GM19452 (cell line): ENCODE measurements around the gene PSMC4.

Experiments
- ATAC-seq: cut with Tn5 transposase; IDR thresholded peaks from one replicate; pipeline ENCODE4 v1.9.1; 2021; ENCODE audit not compliant: unreplicated experiment

The PSMC4 gene

GRCh38 chr19:39970675-39971379 is at the start of gene PSMC4:
TSS of gene PSMC4 (plus strand) at chr19:39971165. CDS start at chr19:39971203, 38 bp downstream.
- peak; percentile 93 for ATAC-seq

DNA sequence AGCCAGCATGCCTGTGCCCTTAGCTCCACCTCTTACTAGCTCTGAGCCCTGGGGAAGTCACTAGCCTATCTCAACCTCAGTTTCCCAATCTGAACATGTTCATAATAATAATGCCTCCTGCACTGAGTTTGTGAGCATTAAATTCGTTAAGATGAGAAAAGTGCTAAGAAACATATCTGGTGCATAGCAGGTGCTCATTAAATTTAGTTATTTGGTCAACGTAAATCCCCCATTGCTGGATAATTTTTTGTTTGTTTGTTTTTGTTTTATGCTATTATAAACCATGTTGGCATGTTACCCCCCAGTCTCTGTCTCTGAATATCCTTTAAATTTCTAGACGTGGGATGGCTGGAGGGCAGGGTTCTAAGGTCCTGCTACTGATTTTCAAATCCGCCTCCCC is 47.1 kb upstream of the PSMC4 start:
- ATAC-seq, result no peak

GRCh38 chr19:39924389-39924788 is 46.6 kb upstream of the PSMC4 start:
- no peak for ATAC-seq

DNA sequence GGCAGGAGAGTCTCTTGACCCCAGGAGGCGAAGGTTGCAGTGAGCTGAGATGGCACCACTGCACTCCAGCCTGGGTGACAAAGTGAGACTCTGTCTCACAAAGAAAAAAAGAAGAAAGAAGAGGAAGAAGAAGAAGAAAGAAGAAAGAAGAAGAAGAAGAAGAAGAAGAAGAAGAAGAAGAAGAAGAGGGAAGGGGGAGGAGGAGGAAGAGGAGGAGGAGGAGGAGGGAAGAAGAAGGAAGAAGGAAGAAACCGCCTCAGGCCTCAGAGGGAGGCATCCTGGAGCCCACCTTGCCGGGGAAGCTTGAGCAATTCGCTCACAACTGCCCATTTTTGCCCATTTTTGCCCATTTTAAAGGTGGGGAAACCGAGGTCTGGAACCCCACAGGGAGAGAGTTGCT is 46.0 kb upstream of the PSMC4 start:
- ATAC-seq, result no peak

DNA sequence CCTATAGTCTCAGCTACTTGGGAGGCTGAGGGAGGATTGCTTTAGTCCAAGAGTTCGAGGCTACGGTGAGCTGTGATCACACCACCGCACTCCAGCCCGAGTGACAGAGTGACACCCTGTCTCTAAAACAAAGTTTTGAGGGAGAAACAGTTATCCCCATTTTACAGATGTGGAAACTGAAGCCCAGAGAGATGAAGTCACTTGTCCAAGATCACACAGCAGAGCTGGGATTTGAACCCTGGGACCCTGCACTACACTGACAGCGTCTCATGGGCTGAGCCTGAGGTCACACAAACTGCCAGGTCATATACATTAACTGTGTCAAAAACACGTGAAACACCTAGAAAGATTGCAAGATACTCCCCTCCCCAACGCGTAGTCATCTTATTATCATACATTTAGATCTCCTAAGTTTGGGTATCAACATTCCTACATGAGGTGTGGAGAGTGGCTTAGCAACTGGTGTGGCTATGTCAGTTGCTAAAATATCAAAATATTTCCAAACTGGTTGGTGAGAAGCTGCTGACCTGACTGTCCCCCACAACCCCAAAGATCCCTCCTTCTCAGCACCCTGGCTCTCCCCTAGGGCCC is 44.7 kb upstream of the PSMC4 start:
- ATAC-seq, result no peak

DNA sequence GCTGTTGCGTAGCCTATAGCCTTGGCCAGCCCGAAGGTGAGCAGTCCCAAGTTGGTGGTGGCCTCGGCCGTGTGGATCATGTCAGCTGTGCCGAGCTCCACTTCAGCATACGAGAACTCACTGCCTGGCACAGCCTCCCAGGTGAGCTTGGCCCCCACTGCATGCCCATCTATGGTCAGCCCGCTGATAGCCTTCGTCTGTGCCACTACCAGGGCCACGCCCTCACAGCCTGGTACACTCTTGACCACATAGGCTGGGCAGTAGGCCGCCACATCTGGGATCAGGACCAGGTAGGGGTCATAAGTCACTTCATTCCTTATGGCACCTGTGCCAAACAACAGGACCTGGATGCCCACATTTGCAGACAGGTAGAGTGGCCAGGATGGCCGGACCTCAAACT is 43.9 kb upstream of the PSMC4 start:
- ATAC-seq, result no peak

DNA sequence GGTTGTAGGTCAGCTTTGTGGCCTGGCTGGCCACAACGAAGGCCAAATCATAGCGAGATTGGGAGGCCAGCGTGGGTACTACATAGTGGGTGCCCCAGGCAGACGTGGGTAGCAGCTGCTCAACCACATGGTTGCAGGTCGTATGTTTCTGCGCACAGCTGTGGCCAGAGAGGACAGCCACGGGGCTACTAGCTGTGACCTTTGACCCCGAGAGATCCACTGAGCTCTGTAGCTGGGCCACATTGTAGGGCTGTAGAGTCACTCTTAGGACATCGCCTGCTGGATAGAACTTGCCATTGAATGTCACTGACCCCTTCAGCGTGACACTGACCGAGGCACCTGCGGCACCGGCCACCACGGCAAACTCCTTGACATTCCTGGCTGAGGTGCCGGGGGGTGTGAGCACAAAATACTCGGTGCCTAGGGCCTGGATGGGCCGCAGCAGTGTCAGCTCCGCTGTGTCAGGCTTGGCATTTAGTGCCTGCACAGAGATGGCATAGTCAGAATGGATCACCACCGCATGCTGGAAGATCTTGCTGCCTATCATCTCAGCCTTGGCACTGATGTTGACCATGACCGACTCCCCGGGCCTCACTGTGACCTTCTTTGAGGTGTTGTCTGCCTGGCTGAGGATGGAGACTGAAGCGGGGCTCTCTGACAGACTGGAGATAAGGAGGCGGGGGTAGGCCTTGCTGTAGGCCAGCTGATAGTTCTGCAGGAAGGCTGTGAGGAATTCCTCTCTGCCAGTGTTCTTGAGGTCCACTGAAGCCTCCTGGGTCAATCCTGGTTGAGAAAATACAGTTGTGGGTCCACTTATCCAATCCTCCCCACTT is 43.2 kb upstream of the PSMC4 start:
- no peak for ATAC-seq

GRCh38 chr19:39928357-39928725 is 42.6 kb upstream of the PSMC4 start:
- no peak for ATAC-seq

- no peak for ATAC-seq
Measured at GRCh38 chr19:39929750-39930149, 41.2 kb upstream of the PSMC4 start.

- no peak for ATAC-seq
Measured at GRCh38 chr19:39934584-39935363, 36.2 kb upstream of the PSMC4 start, which contains the start of gene FCGBP. TSS of gene FCGBP (minus strand) at chr19:39934634.

DNA sequence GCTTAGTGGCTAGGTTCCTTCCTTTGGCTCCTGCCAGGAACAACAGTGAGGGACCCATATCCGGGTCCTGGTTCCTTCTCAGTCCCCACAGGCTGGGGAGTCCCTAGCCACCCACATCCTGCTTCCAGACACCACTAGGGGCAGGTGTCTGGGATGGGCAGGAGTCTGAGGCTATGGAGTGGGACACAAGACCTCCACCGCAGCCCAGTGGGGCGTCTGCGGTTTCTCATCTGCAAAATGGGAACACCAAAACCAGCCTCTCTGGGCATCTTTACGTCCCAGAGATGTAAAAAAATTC is 35.7 kb upstream of the PSMC4 start:
- no peak for ATAC-seq

GRCh38 chr19:39936020-39936419 is 34.9 kb upstream of the PSMC4 start:
- no peak for ATAC-seq

DNA sequence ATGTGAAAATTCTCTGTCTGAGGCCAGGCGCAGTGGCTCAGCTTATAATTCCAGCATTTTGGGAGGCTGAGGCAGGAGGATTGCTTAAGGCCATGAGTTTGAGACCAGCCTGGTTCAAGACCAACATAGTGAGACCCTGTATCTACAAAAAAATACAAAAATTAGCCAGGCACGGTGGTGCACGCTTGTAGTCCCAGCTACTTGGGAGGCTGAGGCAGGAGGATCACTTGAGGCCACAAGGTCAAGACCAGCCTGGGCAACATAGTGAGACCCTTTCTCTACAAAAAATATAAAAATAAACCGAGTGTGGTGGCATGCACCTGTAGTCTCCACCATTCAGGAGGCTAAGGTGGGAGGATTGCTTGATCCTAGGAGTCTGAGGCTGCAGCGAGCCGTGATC is 34.3 kb upstream of the PSMC4 start:
- ATAC-seq, result no peak

DNA sequence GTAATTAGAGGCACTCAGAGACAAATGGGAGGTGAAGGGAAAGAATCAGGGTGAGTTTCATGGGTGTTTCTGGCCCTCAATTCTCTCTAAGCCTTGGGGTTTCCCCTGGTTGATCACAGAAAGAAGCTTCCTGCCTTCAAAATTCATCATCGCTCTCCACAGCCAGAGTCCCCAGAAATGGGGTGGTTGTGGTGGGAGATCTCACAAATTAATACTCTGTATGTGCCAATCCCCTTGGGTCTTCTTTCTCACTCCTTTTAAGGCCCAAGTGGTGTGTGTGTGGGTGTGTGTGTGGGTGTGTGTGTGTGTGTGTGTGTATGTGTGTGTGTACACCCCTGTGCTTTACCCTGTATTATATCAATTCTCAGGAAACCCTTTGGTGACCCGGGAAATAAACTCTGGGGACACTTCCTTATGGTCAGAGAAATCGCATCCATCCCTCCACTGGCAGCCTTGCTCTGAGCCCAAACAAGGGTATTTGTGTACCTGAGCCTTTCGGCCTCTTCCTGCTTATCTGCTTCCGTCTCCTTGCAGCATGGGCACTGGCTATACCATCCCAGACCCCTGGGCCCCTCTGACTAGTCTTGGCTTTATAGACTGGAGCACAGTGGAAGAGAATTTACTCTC is 33.8 kb upstream of the PSMC4 start:
- ATAC-seq, result no peak

DNA sequence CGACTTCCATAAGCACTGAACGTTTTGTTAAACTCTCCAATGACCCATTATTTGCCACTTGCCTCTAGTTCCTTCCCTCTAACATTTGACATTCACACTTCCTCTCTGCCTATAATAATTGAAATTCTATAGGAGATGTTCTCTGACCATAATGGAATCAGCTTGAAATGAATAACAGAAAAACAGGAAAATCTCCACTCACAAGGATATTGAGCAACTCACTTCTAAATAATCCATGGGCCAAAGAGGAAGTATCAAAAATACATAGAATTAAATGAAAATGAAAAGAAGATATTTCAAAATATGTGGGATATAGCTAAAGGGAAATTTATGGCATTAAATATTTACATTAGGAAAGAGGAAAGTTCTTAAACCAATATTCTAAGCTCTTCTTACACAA is 33.2 kb upstream of the PSMC4 start:
- no peak for ATAC-seq

DNA sequence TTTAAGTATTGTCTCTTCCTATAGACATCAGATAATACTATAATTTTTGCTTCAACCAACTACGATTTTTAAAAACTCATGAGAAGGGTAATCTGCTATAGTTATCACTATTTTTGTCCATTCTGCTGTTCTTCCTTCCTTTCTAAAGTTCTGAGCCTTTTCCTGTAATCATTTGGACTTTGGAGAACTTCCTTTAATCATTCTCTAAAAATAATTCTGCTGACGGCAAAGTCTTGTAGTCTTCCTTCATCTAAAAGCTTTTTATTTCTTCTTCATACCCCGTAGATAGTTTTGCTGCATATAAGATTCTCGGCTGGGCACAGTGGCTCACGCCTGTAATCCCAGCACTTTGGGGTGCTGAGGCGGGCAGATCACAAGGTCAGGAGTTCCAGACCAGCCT is 31.4 kb upstream of the PSMC4 start:
- no peak for ATAC-seq

DNA sequence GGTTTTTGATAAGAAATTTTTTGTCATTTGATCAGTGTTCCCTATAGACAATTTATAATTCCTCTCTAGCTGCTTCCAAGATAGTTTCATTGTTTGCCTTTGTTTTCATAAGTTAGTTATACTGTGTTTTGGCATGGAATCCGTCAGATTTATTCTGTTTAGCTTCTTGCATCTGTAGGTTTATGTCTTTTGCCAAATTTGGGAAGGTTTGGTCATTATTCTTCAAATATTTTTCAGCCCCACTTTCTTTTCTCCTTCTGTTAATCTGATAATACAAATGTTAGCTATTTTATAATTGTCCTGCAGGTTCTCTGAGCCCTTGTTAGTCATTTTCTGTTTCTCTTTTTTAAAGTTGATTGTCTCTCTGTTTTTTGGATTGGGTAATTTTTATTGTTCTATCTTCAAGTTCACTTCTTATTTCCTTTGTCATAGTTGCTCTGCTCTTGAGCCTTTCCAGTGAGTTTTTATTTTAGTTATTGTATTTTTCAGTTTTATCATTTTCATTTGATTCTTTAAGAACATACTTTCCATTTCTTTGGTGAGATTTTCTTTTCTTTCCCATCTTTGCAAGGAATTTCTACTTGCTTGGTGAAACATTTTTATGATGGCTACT is 30.6 kb upstream of the PSMC4 start:
- no peak for ATAC-seq

DNA sequence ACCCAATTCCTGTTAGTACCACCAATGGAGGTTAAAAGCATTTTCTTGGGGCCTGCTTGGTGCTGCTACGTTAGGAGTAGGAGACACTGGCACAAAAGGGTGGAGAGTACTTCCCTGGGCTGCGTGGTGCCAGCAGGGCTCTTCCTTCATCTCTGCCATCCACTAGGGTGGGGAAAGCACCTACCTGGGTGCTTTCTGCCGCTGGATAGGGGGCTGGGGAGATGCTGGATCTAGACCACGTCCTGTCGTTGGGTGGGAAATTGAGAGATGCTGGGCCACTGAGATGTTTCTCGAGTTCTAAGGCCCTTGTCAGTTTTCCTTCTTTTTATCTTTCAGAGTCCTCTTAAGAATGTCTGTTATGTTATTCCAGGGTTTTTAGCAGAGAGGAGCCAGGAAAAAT is 29.8 kb upstream of the PSMC4 start:
- ATAC-seq, result no peak

- ATAC-seq, result peak; percentile 63
Measured at GRCh38 chr19:39941615-39942365, 29.2 kb upstream of the PSMC4 start.

- no peak for ATAC-seq
Measured at GRCh38 chr19:39942366-39942730, 28.6 kb upstream of the PSMC4 start.
